ENCODE measurements around the gene ZNF521.

Gene ZNF521

GRCh38 chr18:25351777-25352628 lies at the start of gene ZNF521:
Gene ZNF521, minus strand, starts transcription at chr18:25352166. Its CDS starts 1,220 bp downstream, at chr18:25350946.
- peak within 1 kb of the TSS; percentile 31 for H3K4me3 ChIP-seq
- H3K36me3 ChIP-seq (replicated peaks) = no peaks in the 10 kb centered on the region
- peak; percentile 60 to 76 for DNase-seq (ENCODE audit: low spot score in 2 of 2)
- peaks cover 66% of the 10 kb centered on the region for H3K27me3 ChIP-seq (ENCODE audit: low read depth)
- H3K9me3 ChIP-seq = no peaks in the 10 kb centered on the region
- in situ Hi-C loops (cut with MboI; ENCODE audit: low sequenced_read_pairs) = no loop called here
- H3K4me1 ChIP-seq = peaks cover 3% of the 10 kb centered on the region; the same call in 1 of the 2 replicates

GRCh38 chr18:25399554-25399953 lies 47.6 kb upstream of the ZNF521 start:
- in situ Hi-C loops (cut with MboI; ENCODE audit: low sequenced_read_pairs) = no loop called here

GRCh38 chr18:25392192-25392591 lies 40.2 kb upstream of the ZNF521 start:
- in situ Hi-C loops (cut with MboI; ENCODE audit: low sequenced_read_pairs) = no loop called here
- no peak for DNase-seq (ENCODE audit: low spot score in 2 of 2)
- no peak overlapping the region for H3K4me3 ChIP-seq
- no peaks in the 10 kb centered on the region for H3K4me1 ChIP-seq
- no peaks in the 10 kb centered on the region for H3K27me3 ChIP-seq (ENCODE audit: low read depth)
- no peaks in the 10 kb centered on the region for H3K9me3 ChIP-seq
- H3K36me3 ChIP-seq (replicated peaks) = no peaks in the 10 kb centered on the region

More at GRCh38 chr18:25399554-25399953, 47.6 kb upstream of the ZNF521 start:
- H3K4me3 ChIP-seq = no peak overlapping the region
- H3K27me3 ChIP-seq (ENCODE audit: low read depth) = no peaks in the 10 kb centered on the region
- H3K36me3 ChIP-seq (replicated peaks) = no peaks in the 10 kb centered on the region
- H3K4me1 ChIP-seq = no peaks in the 10 kb centered on the region
- no peaks in the 10 kb centered on the region for H3K9me3 ChIP-seq
- no peak for DNase-seq (ENCODE audit: low spot score in 2 of 2)

GRCh38 chr18:25373432-25374179 lies 21.6 kb upstream of the ZNF521 start:
- no peaks in the 10 kb centered on the region for H3K9me3 ChIP-seq
- no peak for DNase-seq (ENCODE audit: low spot score in 2 of 2)
- in situ Hi-C loops (cut with MboI; ENCODE audit: low sequenced_read_pairs) = no loop called here
- H3K36me3 ChIP-seq (replicated peaks) = no peaks in the 10 kb centered on the region
- no peak overlapping the region for H3K4me3 ChIP-seq
- H3K4me1 ChIP-seq = no peaks in the 10 kb centered on the region
- no peaks in the 10 kb centered on the region for H3K27me3 ChIP-seq (ENCODE audit: low read depth)

- Histone ChIP-seq H3K4me3 (no peak overlapping the region), H3K27me3 (ENCODE audit: low read depth) (no peaks in the 10 kb centered on the region), H3K9me3 (no peaks in the 10 kb centered on the region), H3K36me3 (replicated peaks) (no peaks in the 10 kb centered on the region), H3K4me1 (no peaks in the 10 kb centered on the region)
- in situ Hi-C loops (cut with MboI; ENCODE audit: low sequenced_read_pairs) = no loop called here
- no peak for DNase-seq (ENCODE audit: low spot score in 2 of 2)
Measured at GRCh38 chr18:25370391-25370790, 18.4 kb upstream of the ZNF521 start.

- H3K36me3 ChIP-seq (replicated peaks) = no peaks in the 10 kb centered on the region
- DNase-seq (ENCODE audit: low spot score in 2 of 2) = no peak
- H3K9me3 ChIP-seq = no peaks in the 10 kb centered on the region
- H3K4me3 ChIP-seq = no peak overlapping the region
- H3K27me3 ChIP-seq (ENCODE audit: low read depth) = no peaks in the 10 kb centered on the region
- no peaks in the 10 kb centered on the region for H3K4me1 ChIP-seq
- in situ Hi-C loops (cut with MboI; ENCODE audit: low sequenced_read_pairs) = no loop called here
Measured at GRCh38 chr18:25365242-25365641, 13.3 kb upstream of the ZNF521 start.

GRCh38 chr18:25364732-25365131 lies 12.8 kb upstream of the ZNF521 start:
- no peaks in the 10 kb centered on the region for H3K36me3 ChIP-seq (replicated peaks)
- DNase-seq (ENCODE audit: low spot score in 2 of 2) = no peak
- no peaks in the 10 kb centered on the region for H3K27me3 ChIP-seq (ENCODE audit: low read depth)
- no peaks in the 10 kb centered on the region for H3K9me3 ChIP-seq
- in situ Hi-C loops (cut with MboI; ENCODE audit: low sequenced_read_pairs) = no loop called here
- H3K4me1 ChIP-seq = no peaks in the 10 kb centered on the region
- H3K4me3 ChIP-seq = no peak overlapping the region

GRCh38 chr18:25360301-25360899 lies 8.4 kb upstream of the ZNF521 start:
- H3K4me3 ChIP-seq = no peak overlapping the region
- H3K27me3 ChIP-seq (ENCODE audit: low read depth) = peaks cover 9% of the 10 kb centered on the region
- in situ Hi-C loops (cut with MboI; ENCODE audit: low sequenced_read_pairs) = no loop called here
- no peaks in the 10 kb centered on the region for H3K36me3 ChIP-seq (replicated peaks)
- H3K4me1 ChIP-seq = no peaks in the 10 kb centered on the region
- DNase-seq (ENCODE audit: low spot score in 2 of 2) = no peak
- no peaks in the 10 kb centered on the region for H3K9me3 ChIP-seq

- peaks cover 58% of the 10 kb centered on the region for H3K27me3 ChIP-seq (ENCODE audit: low read depth)
- no peak overlapping the region for H3K4me3 ChIP-seq
- H3K4me1 ChIP-seq = peaks cover 3% of the 10 kb centered on the region; the same call in 1 of the 2 replicates
- no peaks in the 10 kb centered on the region for H3K9me3 ChIP-seq
- DNase-seq (ENCODE audit: low spot score in 2 of 2) = no peak
- no peaks in the 10 kb centered on the region for H3K36me3 ChIP-seq (replicated peaks)
- in situ Hi-C loops (cut with MboI; ENCODE audit: low sequenced_read_pairs) = no loop called here
Measured at GRCh38 chr18:25353080-25353479, 1.1 kb upstream of the ZNF521 start.

GRCh38 chr18:25352629-25353005 lies 651 bp upstream of the ZNF521 start:
- peaks cover 3% of the 10 kb centered on the region; the same call in 1 of the 2 replicates for H3K4me1 ChIP-seq
- H3K27me3 ChIP-seq (ENCODE audit: low read depth) = peaks cover 62% of the 10 kb centered on the region
- no peak for DNase-seq (ENCODE audit: low spot score in 2 of 2)
- H3K4me3 ChIP-seq = no peak overlapping the region
- in situ Hi-C loops (cut with MboI; ENCODE audit: low sequenced_read_pairs) = no loop called here
- no peaks in the 10 kb centered on the region for H3K36me3 ChIP-seq (replicated peaks)
- H3K9me3 ChIP-seq = no peaks in the 10 kb centered on the region

- Histone ChIP-seq H3K4me1 (peaks cover 3% of the 10 kb centered on the region; the same call in 1 of the 2 replicates), H3K36me3 (replicated peaks) (no peaks in the 10 kb centered on the region), H3K9me3 (no peaks in the 10 kb centered on the region), H3K27me3 (ENCODE audit: low read depth) (peaks cover 73% of the 10 kb centered on the region), H3K4me3 (peak overlapping the region; percentile 31)
- no peak for DNase-seq (ENCODE audit: low spot score in 2 of 2)
- in situ Hi-C loops (cut with MboI; ENCODE audit: low sequenced_read_pairs) = no loop called here
Measured at GRCh38 chr18:25351280-25351775, 638 bp downstream of the ZNF521 start.

GRCh38 chr18:25350489-25351251 lies 1.3 kb downstream of the ZNF521 start:
- no peak for DNase-seq (ENCODE audit: low spot score in 2 of 2)
- peaks cover 74% of the 10 kb centered on the region for H3K27me3 ChIP-seq (ENCODE audit: low read depth)
- peak overlapping the region; percentile 18 for H3K4me3 ChIP-seq

GRCh38 chr18:25349926-25350487 lies 2.0 kb downstream of the ZNF521 start:
- H3K9me3 ChIP-seq = no peaks in the 10 kb centered on the region

More at GRCh38 chr18:25350489-25351251, 1.3 kb downstream of the ZNF521 start:
- peaks cover 3% of the 10 kb centered on the region; the same call in 1 of the 2 replicates for H3K4me1 ChIP-seq
- no peaks in the 10 kb centered on the region for H3K36me3 ChIP-seq (replicated peaks)
- H3K9me3 ChIP-seq = no peaks in the 10 kb centered on the region
- in situ Hi-C loops (cut with MboI; ENCODE audit: low sequenced_read_pairs) = no loop called here

More at GRCh38 chr18:25349926-25350487, 2.0 kb downstream of the ZNF521 start:
- Histone ChIP-seq H3K36me3 (replicated peaks) (no peaks in the 10 kb centered on the region), H3K4me1 (peaks cover 3% of the 10 kb centered on the region; the same call in 1 of the 2 replicates), H3K4me3 (peak overlapping the region; percentile 18), H3K27me3 (ENCODE audit: low read depth) (peaks cover 67% of the 10 kb centered on the region)
- in situ Hi-C loops (cut with MboI; ENCODE audit: low sequenced_read_pairs) = no loop called here
- peak in 1 of 2 experiments; percentile 10 for DNase-seq (ENCODE audit: low spot score in 2 of 2)
